IPS-20b (cell line): Measurements from ENCODE around the gene EML4.
"Not testable (repeated sequence)": the region's sequence is repeated elsewhere in the genome, so short reads cannot be mapped to it uniquely, and the experiment has no call there.

Experiments
- H3K27ac ChIP-seq: one replicate; pipeline ENCODE4 v1.5.1; 2013; ENCODE audit warnings: low read length
- H3K27me3 ChIP-seq: 2 replicates; pipeline ENCODE4 v1.6.1; 2013; ENCODE audit warnings: mild to moderate bottlenecking, low read length, inconsistent platforms; ENCODE audit not compliant: insufficient read depth
- H3K36me3 ChIP-seq: 2 replicates; pipeline ENCODE4 v1.6.1; 2013; ENCODE audit warnings: low read depth, mild to moderate bottlenecking, inconsistent platforms, low read length, moderate library complexity; ENCODE audit not compliant: insufficient read depth
- H3K4me1 ChIP-seq: 2 replicates; pipeline ENCODE4 v1.6.1; 2013; ENCODE audit warnings: mild to moderate bottlenecking, control low read depth, inconsistent platforms, low read length, moderate library complexity; ENCODE audit not compliant: insufficient read depth
- H3K4me3 ChIP-seq: 2 replicates; pipeline ENCODE4 v1.5.1; 2013; ENCODE audit warnings: mild to moderate bottlenecking, low read length, inconsistent platforms
- H3K9ac ChIP-seq: 2 replicates; pipeline ENCODE4 v1.6.1; 2013; ENCODE audit warnings: low read depth, mild to moderate bottlenecking, inconsistent platforms, low read length, moderate library complexity
- H3K9me3 ChIP-seq: 2 replicates; pipeline ENCODE4 v1.6.1; 2013; ENCODE audit warnings: mild to moderate bottlenecking, low read depth, low read length, inconsistent platforms; ENCODE audit not compliant: insufficient read depth

EML4 gene

GRCh38 chr2:42324244-42324643, 155.1 kb downstream of the EML4 start:
- Histone ChIP-seq H3K27me3 (no peaks in the 10 kb centered on the region), H3K9me3 (no peaks in the 10 kb centered on the region), H3K4me3 (no peak overlapping the region), H3K27ac (no peak overlapping the region), H3K36me3 (peaks cover 47% of the 10 kb centered on the region), H3K4me1 (no peaks in the 10 kb centered on the region), H3K9ac (no peak overlapping the region)

DNA sequence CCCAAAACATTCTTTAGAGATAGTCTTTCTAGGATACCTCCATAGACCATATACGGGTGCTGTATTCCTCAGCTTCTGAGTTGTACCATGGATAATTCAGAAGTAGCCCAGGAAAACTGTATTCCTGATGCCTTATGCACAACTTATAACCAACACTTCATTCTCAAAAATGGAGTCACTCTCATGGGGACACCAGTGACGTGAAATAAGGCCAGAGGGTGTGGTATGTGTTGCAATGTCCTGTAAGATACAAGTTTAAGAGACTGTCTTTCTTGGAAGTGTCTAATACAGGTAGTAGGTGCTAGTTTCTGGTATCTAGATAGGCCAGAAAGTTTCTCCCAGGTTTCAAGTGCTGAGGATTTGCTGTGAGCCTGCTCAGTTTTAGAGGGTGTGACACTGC, 155.8 kb downstream of the EML4 start:
- H3K4me1 ChIP-seq = no peaks in the 10 kb centered on the region
- peaks cover 49% of the 10 kb centered on the region for H3K36me3 ChIP-seq
- no peaks in the 10 kb centered on the region for H3K9me3 ChIP-seq
- no peak overlapping the region for H3K4me3 ChIP-seq
- no peaks in the 10 kb centered on the region for H3K27me3 ChIP-seq
- no peak overlapping the region for H3K27ac ChIP-seq
- H3K9ac ChIP-seq = no peak overlapping the region

DNA sequence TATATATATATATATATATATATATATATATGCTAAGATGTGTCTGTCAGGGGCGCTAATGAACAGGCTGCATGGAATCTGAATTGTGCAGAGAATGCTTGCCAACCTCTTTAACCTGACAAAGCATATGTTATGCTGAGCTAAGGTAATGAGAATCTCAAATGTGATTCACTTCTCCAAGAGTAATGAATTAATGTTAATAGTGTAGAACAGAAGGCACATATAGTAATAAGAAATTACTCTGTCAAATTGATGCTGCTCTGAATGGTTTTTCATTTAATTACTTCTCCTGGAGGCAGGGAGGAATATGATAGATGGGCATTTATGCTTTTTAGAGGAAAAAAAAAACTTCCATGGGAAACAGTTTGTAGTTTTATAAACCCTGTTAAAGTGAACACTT, 156.5 kb downstream of the EML4 start:
- Histone ChIP-seq H3K9me3 (no peaks in the 10 kb centered on the region), H3K4me1 (no peaks in the 10 kb centered on the region), H3K9ac (no peak overlapping the region), H3K4me3 (no peak overlapping the region), H3K27ac (no peak overlapping the region), H3K27me3 (no peaks in the 10 kb centered on the region), H3K36me3 (peaks cover 49% of the 10 kb centered on the region)

- no peaks in the 10 kb centered on the region for H3K9me3 ChIP-seq
- no peaks in the 10 kb centered on the region for H3K27me3 ChIP-seq
- H3K36me3 ChIP-seq = peaks cover 59% of the 10 kb centered on the region
- H3K27ac ChIP-seq = no peak overlapping the region
- H3K4me3 ChIP-seq = no peak overlapping the region
- H3K4me1 ChIP-seq = no peaks in the 10 kb centered on the region
- no peak overlapping the region for H3K9ac ChIP-seq
Observed at GRCh38 chr2:42327125-42327524, 158.0 kb downstream of the EML4 start.

DNA sequence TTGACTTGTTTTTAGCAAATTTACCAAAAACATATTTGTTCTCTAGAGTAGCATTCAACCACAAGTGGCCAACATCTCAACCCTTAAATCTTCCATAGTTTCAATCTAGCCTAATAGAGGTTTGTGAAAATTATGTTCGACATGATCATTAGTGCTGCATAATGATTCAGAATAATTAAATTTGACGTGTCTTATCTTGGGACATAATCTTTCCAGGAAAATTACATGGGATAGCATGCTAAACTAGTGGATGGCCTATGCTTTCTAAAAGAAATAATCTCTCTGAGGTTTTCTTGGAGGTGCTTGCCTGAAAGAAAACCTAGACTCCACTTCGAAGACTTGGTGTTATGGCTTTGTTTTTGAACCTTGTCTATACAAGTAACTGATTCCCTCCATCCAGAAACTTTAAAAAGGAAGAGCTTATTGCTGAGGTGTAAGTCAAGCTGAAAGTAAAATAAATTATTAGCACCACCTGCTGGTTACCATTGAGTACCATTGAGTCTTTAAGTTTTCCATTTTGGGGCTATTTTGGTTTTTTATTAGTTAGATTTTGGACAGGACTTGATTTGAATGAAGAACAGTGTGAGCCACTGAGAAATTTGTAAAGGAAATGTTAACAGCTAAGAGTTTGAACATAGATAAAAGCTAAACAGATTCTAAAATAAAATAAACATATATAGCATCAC, 159.1 kb downstream of the EML4 start:
- Histone ChIP-seq H3K27ac (no peak overlapping the region), H3K4me3 (no peak overlapping the region), H3K4me1 (no peaks in the 10 kb centered on the region), H3K9ac (no peak overlapping the region), H3K9me3 (no peaks in the 10 kb centered on the region), H3K27me3 (no peaks in the 10 kb centered on the region), H3K36me3 (peaks cover 70% of the 10 kb centered on the region)

DNA sequence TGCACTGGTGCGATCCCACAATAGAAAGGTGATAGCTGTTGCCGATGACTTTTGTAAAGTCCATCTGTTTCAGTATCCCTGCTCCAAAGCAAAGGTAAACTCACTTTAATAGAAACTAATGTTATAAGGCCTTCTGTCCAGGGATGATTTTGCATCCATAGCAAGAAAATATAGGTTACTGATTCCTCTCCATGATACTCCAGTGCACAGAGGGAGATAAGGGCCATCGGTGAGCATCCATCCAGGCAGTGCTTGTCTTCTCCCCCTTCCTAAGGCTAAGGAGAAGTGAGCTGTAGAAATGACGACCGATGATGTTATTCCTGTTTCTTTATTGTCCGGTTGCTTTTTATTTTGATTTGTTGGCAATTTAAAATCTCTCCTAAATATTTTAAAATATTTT, 159.8 kb downstream of the EML4 start:
- Histone ChIP-seq H3K9ac (no peak overlapping the region), H3K9me3 (no peaks in the 10 kb centered on the region), H3K4me3 (no peak overlapping the region), H3K27ac (no peak overlapping the region), H3K27me3 (no peaks in the 10 kb centered on the region), H3K4me1 (no peaks in the 10 kb centered on the region), H3K36me3 (peaks cover 77% of the 10 kb centered on the region)

GRCh38 chr2:42329736-42330135, 160.6 kb downstream of the EML4 start:
- Histone ChIP-seq H3K27ac (no peak overlapping the region), H3K27me3 (no peaks in the 10 kb centered on the region), H3K4me3 (no peak overlapping the region), H3K36me3 (peaks cover 80% of the 10 kb centered on the region), H3K9me3 (no peaks in the 10 kb centered on the region), H3K9ac (no peak overlapping the region), H3K4me1 (no peaks in the 10 kb centered on the region)

DNA sequence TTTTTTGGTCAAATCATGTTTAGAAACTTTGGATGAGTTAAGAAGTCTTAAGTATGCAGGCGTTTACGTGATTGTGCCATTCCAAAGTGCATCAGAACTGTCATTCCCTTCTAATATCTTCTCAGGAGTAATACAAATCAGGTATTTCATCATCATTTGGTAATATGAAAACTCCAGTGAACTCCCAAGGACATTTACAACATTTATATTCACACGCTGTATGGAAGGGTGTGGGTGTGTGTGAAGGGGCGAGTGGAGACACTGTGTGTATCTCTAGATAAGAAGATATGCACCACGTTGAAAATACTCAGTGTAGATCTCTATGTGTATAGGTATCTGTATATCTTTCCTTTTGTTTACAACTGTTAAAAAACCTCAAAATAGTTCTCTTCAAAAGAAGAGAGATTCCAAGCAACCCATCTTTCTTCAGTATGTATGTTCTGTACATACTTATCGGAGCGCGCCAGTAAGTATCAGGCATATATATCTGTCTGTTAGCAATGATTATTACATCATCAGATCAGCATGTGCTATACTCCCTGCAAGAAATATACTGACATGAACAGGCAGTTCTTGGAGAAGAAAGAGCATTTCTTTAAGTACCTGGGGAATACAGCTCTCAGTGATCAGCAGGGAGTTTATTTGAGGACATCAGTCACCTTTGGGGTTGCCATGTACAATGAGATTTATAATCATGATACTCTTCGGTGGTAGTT, 162.6 kb downstream of the EML4 start:
- Histone ChIP-seq H3K9ac (no peak overlapping the region), H3K27me3 (no peaks in the 10 kb centered on the region), H3K4me1 (no peaks in the 10 kb centered on the region), H3K36me3 (peaks cover 86% of the 10 kb centered on the region), H3K4me3 (no peak overlapping the region), H3K9me3 (no peaks in the 10 kb centered on the region), H3K27ac (no peak overlapping the region)

DNA sequence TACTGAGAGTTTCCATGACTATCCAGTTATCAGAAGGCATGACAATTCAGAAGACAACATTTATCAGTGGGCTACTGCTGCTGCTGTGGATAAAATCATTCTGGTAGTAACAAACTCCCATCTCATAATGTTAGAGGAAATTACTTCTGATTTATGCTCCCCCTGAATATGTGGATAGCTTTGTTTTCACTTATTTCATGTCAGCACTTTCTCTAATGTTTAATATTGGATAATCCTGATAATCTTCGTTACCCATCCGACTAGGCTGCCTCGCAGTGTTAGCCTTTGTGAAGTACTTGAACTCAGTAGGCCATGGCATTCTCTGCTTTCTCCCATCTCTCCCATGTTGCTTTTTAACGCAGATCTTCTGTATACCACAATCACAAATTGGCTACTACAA, 163.4 kb downstream of the EML4 start:
- H3K4me1 ChIP-seq = no peaks in the 10 kb centered on the region
- H3K27me3 ChIP-seq = no peaks in the 10 kb centered on the region
- no peaks in the 10 kb centered on the region for H3K9me3 ChIP-seq
- peaks cover 81% of the 10 kb centered on the region for H3K36me3 ChIP-seq
- H3K27ac ChIP-seq = no peak overlapping the region
- H3K4me3 ChIP-seq = no peak overlapping the region
- no peak overlapping the region for H3K9ac ChIP-seq

DNA sequence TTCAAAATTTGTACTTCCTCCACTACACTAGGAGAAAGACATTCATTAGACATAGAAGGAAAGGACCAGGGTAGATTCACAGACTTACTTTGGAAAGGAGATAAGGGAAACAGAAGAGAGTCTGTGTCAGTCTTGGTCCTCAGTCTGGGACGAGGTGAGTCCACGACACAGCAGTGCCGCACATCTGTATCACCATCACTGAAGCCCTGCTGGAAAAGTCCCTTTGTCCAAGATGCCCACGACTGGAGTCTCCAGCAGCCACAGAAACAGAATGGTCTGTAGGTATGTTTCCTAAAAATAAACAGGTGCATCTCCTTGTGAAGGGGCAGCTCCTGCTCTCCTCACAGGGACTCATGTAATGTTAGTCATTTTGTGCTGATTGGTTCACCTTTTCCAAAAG, 164.4 kb downstream of the EML4 start:
- H3K27ac ChIP-seq = no peak overlapping the region
- no peaks in the 10 kb centered on the region for H3K9me3 ChIP-seq
- H3K4me3 ChIP-seq = no peak overlapping the region
- H3K27me3 ChIP-seq = no peaks in the 10 kb centered on the region
- no peaks in the 10 kb centered on the region for H3K4me1 ChIP-seq
- peaks cover 77% of the 10 kb centered on the region for H3K36me3 ChIP-seq
- no peak overlapping the region for H3K9ac ChIP-seq

- Histone ChIP-seq H3K27ac (no peak overlapping the region), H3K36me3 (peaks cover 74% of the 10 kb centered on the region), H3K4me1 (no peaks in the 10 kb centered on the region), H3K4me3 (no peak overlapping the region), H3K9me3 (no peaks in the 10 kb centered on the region), H3K27me3 (no peaks in the 10 kb centered on the region), H3K9ac (no peak overlapping the region)
Observed at GRCh38 chr2:42334220-42334619, 165.1 kb downstream of the EML4 start.

GRCh38 chr2:42334865-42335264, 165.7 kb downstream of the EML4 start:
- H3K9me3 ChIP-seq, H3K27me3 ChIP-seq: not testable (repeated sequence)
- peaks cover 68% of the 10 kb centered on the region for H3K36me3 ChIP-seq

More at GRCh38 chr2:42334865-42335264, 165.7 kb downstream of the EML4 start:
- H3K9ac ChIP-seq, H3K4me3 ChIP-seq, H3K27ac ChIP-seq, H3K4me1 ChIP-seq: not testable (repeated sequence)
